Neural cell (in vitro differentiated cells): ENCODE measurements around the gene KMO.

Experiments
- EZH2 ChIP-seq: fragments of 200-600, 300-800 bp; shearing (Covaris generic), sonication (generic); IDR thresholded peaks from 2 replicates; pipeline ENCODE4 v1.6.1; 2014; ENCODE audit warnings: antibody characterized with exemption, low read length, borderline replicate concordance, mild to moderate bottlenecking; ENCODE audit not compliant: insufficient read depth, poor library complexity, severe bottlenecking
- RAD21 ChIP-seq: fragments of 450-650 bp; conservative IDR thresholded peaks from 2 replicates; pipeline ENCODE4 v1.6.1; 2014; ENCODE audit warnings: antibody characterized with exemption, mild to moderate bottlenecking, moderate library complexity
- SMC3 ChIP-seq: fragments of 450-650 bp; conservative IDR thresholded peaks from 2 replicates; pipeline ENCODE4 v1.6.1; 2014; ENCODE audit warnings: antibody characterized with exemption, mild to moderate bottlenecking, moderate library complexity; ENCODE audit not compliant: poor library complexity
- TF ChIP-seq, protein P1 (sequence below): fragments of 450-650 bp; IDR thresholded peaks from 2 replicates; pipeline ENCODE4 v1.5.1; 2014; ENCODE audit warnings: antibody characterized with exemption, mild to moderate bottlenecking, moderate library complexity; ENCODE audit not compliant: poor library complexity, severe bottlenecking

DNA sequence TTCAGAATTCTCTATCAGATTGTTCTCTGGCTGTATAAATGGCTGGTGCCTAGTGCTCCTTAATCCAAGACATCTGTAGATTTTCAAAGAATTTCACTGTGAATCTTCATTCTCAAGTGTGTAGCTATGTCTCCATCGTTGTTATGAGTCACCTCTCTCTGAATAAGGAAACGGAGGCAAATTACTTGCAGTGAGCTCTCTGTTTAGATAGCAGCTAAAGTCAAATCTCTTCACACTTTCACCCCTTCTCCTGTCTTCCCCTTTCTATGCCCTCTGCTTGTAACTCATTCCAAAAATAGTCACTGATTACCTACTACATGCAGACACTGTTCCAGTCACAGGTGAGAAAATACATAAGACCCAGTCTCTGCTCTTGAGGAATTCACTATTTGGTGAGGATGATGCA is 68.3 kb downstream of the KMO start:
- TF ChIP-seq, protein P1, sequence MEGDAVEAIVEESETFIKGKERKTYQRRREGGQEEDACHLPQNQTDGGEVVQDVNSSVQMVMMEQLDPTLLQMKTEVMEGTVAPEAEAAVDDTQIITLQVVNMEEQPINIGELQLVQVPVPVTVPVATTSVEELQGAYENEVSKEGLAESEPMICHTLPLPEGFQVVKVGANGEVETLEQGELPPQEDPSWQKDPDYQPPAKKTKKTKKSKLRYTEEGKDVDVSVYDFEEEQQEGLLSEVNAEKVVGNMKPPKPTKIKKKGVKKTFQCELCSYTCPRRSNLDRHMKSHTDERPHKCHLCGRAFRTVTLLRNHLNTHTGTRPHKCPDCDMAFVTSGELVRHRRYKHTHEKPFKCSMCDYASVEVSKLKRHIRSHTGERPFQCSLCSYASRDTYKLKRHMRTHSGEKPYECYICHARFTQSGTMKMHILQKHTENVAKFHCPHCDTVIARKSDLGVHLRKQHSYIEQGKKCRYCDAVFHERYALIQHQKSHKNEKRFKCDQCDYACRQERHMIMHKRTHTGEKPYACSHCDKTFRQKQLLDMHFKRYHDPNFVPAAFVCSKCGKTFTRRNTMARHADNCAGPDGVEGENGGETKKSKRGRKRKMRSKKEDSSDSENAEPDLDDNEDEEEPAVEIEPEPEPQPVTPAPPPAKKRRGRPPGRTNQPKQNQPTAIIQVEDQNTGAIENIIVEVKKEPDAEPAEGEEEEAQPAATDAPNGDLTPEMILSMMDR, result no peak
- TF ChIP-seq SMC3, result no peak
- no peak for TF ChIP-seq RAD21
- no peak for TF ChIP-seq EZH2
